Motor neuron (in vitro differentiated cells): ENCODE results near the gene TCAF1. TPM values are rescaled to one million over a fixed set of nuclear protein-coding genes. Genes with fewer than 3 reads are reported as not detected.
"Not testable (repeated sequence)": the region's sequence is repeated elsewhere in the genome, so short reads cannot be mapped to it uniquely, and the experiment has no call there.

Experiments
- ATAC-seq, 8 experiments: fragments of 200-7000 bp; cut with Tn5 transposase; replicated peaks in 6 of 8; 2 replicates each; pipeline ENCODE4 v1.8.0; 2021; ENCODE audit warnings: mild to moderate bottlenecking in 8 of 8, moderate library complexity in 8 of 8
- H3K27ac ChIP-seq, 2 donors: fragments of 250-450 bp; sonication (Bioruptor Pico); 2 replicates each; pipeline ENCODE4 v1.9.0; 2021; ENCODE audit warnings: antibody characterized with exemption in 2 of 2, mild to moderate bottlenecking in 2 of 2, moderate library complexity in 1 of 2
- H3K4me1 ChIP-seq, 2 donors: fragments of 250-450 bp; sonication (Bioruptor Pico); replicated peaks in 1 of 2; 2 replicates each; pipeline ENCODE4 v1.6.1; 2021; ENCODE audit warnings: antibody characterized with exemption in 2 of 2, mild to moderate bottlenecking in 2 of 2, moderate library complexity in 1 of 2
- H3K4me3 ChIP-seq, 5 donors: fragments of 250-450 bp; sonication (Bioruptor Pico); 2 replicates each; pipeline ENCODE4 v1.9.0; 2021; ENCODE audit warnings: antibody characterized with exemption in 5 of 5, mild to moderate bottlenecking in 5 of 5, moderate library complexity in 4 of 5
- WGBS, 10 experiments: fragments of 450-650 bp; shearing (Covaris generic); methylation state at CpG; one replicate each; pipeline ENCODE4 v1.0.0; 2022; 5-methylcytosine and 5-hydroxymethylcytosine counted together
- in situ Hi-C, 9 experiments: fragments of 400-800 bp; cut with MboI; loops; one replicate each; pipeline ENCODE4 v1.15.0; 2021; ENCODE audit warnings: low sequenced_read_pairs in 9 of 9, low pct_unique_long_range_greater_than_20kb in 2 of 9; ENCODE audit not compliant: unreplicated experiment in 9 of 9
- total RNA-seq, 8 experiments: library from RNA; unstranded; fragments of 300-600 nt; gene quantifications; 2 replicates each; pipeline versions ENCODE4 v1.2.3 to v1.2.4, GENCODE V29; 2022

TCAF1 gene
- total RNA-seq, 8 experiments from 2014 or later = 18.3 to 123 (median 83.9) TPM

GRCh38 chr7:143836622-143837021 is 65.4 kb downstream of the TCAF1 start:
- in situ Hi-C loops, H3K4me1 ChIP-seq, H3K27ac ChIP-seq: not testable (repeated sequence)
- WGBS, 10 experiments = no CpG with 5 or more reads among the region's 38 CpGs
- peak overlapping the region in 4 of 5 donors; percentile 14 to 32 (median 28) for H3K4me3 ChIP-seq
- peak; percentile 90 to 96 (median 95) for ATAC-seq

GRCh38 chr7:143836088-143836487 is 65.9 kb downstream of the TCAF1 start:
- in situ Hi-C loops = not testable (repeated sequence)
- ATAC-seq = peak in 4 of 8 experiments; percentile 0 to 30 (median 8)

GRCh38 chr7:143826578-143826977 is 75.4 kb downstream of the TCAF1 start:
- WGBS, 10 experiments = no CpG with 5 or more reads among the region's 5 CpGs
- H3K4me3 ChIP-seq, in situ Hi-C loops, ATAC-seq, H3K4me1 ChIP-seq, H3K27ac ChIP-seq: not testable (repeated sequence)

More at GRCh38 chr7:143836088-143836487, 65.9 kb downstream of the TCAF1 start:
- not testable (repeated sequence) for H3K27ac ChIP-seq, H3K4me1 ChIP-seq, H3K4me3 ChIP-seq
- WGBS, 10 experiments = no CpG with 5 or more reads among the region's 17 CpGs

- no CpG with 5 or more reads among the region's 7 CpGs for WGBS, 10 experiments
- in situ Hi-C loops, H3K4me1 ChIP-seq, H3K4me3 ChIP-seq, H3K27ac ChIP-seq, ATAC-seq: not testable (repeated sequence)
Measured at GRCh38 chr7:143824295-143825135, 77.5 kb downstream of the TCAF1 start.

- no CpG with 5 or more reads among the region's 3 CpGs for WGBS, 10 experiments
- H3K27ac ChIP-seq, in situ Hi-C loops, H3K4me1 ChIP-seq, ATAC-seq, H3K4me3 ChIP-seq: not testable (repeated sequence)
Measured at GRCh38 chr7:143823634-143824294, 78.2 kb downstream of the TCAF1 start.

GRCh38 chr7:143821392-143822277 is 80.3 kb downstream of the TCAF1 start:
- in situ Hi-C loops, H3K4me3 ChIP-seq, H3K4me1 ChIP-seq, H3K27ac ChIP-seq: not testable (repeated sequence)
- peak in 5 of 8 experiments; percentile 23 to 47 (median 35) for ATAC-seq
- no CpG with 5 or more reads among the region's 12 CpGs for WGBS, 10 experiments

GRCh38 chr7:143817873-143818272 is 84.1 kb downstream of the TCAF1 start:
- H3K4me1 ChIP-seq, H3K27ac ChIP-seq, in situ Hi-C loops, H3K4me3 ChIP-seq: not testable (repeated sequence)
- no CpG with 5 or more reads among the region's 7 CpGs for WGBS, 10 experiments
- ATAC-seq = peak in 7 of 8 experiments; percentile 20 to 72 (median 38)

GRCh38 chr7:143816471-143817133 is 85.4 kb downstream of the TCAF1 start:
- H3K4me3 ChIP-seq, H3K27ac ChIP-seq, H3K4me1 ChIP-seq, in situ Hi-C loops: not testable (repeated sequence)
- no CpG with 5 or more reads among the region's 8 CpGs for WGBS, 10 experiments
- peak in 2 of 8 experiments; percentile 15 to 57 for ATAC-seq

- H3K27ac ChIP-seq, ATAC-seq, in situ Hi-C loops, H3K4me1 ChIP-seq, H3K4me3 ChIP-seq: not testable (repeated sequence)
- WGBS, 10 experiments = no CpG with 5 or more reads among the region's 6 CpGs
Measured at GRCh38 chr7:143810639-143811038, 91.3 kb downstream of the TCAF1 start.

GRCh38 chr7:143806664-143807071 is 95.3 kb downstream of the TCAF1 start:
- H3K4me1 ChIP-seq, H3K27ac ChIP-seq, in situ Hi-C loops, H3K4me3 ChIP-seq: not testable (repeated sequence)
- peak in 5 of 8 experiments; percentile 40 to 95 (median 57) for ATAC-seq
- WGBS, 10 experiments = no CpG with 5 or more reads among the region's 5 CpGs
